ENCODE measurements around the gene CRTAP.
"Not testable (repeated sequence)": the region's sequence is repeated elsewhere in the genome, so short reads cannot be mapped to it uniquely, and the experiment has no call there.

Gene CRTAP
- total RNA-seq: 61.3 to 65.4 reads per million in 2 donors

DNA sequence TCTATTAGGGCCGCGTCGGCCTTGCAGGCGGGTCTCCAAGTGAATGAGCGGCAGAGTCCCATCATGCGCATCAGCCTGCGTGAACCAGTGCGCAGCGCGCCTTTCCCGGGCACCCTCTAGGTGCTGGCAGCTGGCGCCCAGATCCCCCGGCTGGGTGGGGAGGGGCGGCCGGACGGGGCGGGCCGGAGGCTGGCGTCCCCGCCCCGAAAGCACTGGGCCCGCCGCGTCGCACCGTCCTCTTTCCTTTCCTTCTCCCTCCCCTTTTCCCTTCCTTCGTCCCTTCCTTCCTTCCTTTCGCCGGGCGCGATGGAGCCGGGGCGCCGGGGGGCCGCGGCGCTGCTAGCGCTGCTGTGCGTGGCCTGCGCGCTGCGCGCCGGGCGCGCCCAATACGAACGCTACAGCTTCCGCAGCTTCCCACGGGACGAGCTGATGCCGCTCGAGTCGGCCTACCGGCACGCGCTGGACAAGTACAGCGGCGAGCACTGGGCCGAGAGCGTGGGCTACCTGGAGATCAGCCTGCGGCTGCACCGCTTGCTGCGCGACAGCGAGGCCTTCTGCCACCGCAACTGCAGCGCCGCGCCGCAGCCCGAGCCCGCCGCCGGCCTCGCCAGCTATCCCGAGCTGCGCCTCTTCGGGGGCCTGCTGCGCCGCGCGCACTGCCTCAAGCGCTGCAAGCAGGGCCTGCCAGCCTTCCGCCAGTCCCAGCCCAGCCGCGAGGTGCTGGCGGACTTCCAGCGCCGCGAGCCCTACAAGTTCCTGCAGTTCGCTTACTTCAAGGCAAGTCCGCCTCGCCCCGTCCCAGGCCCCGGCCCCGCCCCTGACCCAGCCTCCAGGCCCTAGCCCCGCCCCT, at the start of gene CRTAP:
Gene CRTAP (plus strand): TSS at position 243 of the 850 bp plus-strand sequence. CDS start 64 bp downstream, at position 307.
- peak; percentile 77 for DNase-seq

GRCh38 chr3:33064929-33065328, 48.9 kb upstream of the CRTAP start:
- DNase-seq: no peak

GRCh38 chr3:33067484-33067883, 46.3 kb upstream of the CRTAP start:
- no peak for DNase-seq

DNA sequence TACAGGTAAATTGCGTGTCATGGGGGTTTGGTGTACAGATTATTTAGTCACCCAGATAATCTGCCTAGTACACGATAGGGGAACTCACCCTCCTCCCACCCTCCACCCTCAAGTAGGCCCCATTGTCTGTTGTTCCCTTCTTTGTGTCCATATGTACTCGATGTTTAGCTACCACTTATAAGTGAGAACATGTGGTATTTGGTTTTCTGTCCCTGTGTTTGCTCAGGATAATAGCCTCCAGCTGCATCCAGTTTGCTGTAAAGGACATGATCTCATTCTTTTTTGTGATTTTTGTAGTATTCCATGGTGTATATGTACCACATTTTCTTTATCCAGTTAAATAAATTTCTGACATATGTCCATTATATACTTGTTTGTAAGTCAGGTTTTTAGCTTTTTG, 44.0 kb upstream of the CRTAP start:
- DNase-seq: not testable (repeated sequence)

GRCh38 chr3:33071181-33071580, 42.6 kb upstream of the CRTAP start:
- no peak for DNase-seq

DNA sequence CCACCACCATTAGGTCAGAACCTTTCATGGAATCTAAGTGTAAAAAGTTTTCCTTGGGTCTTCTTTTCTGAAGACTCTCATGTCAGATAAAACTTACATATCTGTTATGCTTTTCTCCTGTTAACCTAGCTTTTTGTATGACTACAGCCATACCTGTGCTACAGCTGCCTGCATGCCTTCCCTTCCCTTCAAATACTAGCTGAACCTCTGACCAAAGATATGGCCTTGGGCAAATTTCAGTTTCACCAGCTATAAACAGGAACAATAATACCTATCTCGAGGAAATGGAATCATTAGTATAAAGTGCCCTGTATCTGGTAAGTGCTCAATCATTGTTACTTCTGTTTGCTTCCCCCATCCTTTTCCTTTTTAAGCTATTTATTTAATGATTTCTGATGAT, 41.9 kb upstream of the CRTAP start:
- no peak for DNase-seq

DNA sequence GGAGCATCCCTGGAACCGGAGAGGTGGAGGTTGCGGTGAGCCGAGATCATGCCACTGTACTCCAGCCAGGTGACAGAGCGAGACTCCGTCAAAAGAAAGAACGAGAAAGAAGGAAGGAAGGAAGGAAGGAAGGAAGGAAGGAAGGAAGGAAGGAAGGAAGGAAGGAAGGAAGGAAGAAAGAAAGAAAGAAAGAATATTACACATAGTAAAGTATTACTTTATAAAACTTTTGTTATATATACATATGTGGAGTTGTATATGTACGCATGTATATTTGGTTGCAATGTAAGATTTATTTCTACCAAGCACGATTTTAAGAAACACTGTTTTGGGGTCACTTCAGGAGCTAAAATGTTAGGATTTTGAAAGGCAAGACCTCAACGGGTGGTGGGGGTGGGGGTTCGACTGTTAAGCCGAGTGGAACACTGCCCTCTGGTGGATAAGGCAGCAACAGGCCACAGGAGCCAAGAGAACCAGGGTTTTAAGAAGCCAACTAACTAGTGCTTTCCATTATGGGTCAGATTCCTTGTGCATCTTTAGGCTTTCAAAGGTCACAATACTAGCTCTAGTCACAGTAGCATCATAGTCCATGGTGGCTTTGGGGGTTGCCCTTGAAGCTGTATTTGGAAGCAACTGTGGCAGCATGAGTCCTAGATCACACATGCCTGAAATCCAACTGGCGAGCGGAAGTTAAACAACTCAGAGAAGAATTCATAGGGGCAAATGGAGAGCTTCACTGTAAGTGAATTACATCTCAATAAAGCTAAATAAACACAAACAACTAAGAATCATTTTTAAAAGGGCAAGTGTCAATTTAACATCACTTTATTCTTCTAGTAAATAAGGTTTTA, 39.4 kb upstream of the CRTAP start:
- DNase-seq: peak; percentile 52

DNA sequence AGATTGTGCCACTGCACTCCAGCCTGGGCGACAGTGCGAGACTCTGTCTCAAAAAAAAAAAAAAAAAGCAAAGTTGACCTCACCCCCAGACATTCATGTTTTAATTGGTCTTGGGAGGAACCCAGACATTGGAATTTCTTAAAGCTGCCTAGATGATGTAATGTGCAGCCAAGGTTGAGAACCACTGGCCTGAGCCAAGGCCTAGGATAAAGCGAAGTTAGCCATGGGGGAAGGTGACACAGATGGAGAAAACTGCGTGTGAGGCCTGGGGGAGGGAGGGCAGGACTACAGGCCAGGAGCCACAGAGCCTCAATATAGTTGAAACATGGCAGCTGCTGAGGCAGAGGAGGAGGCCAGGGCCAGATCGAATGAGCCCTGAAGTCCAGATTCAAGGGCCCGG, 37.8 kb upstream of the CRTAP start:
- no peak for DNase-seq

GRCh38 chr3:33076952-33077351, 36.9 kb upstream of the CRTAP start:
- DNase-seq: no peak

DNA sequence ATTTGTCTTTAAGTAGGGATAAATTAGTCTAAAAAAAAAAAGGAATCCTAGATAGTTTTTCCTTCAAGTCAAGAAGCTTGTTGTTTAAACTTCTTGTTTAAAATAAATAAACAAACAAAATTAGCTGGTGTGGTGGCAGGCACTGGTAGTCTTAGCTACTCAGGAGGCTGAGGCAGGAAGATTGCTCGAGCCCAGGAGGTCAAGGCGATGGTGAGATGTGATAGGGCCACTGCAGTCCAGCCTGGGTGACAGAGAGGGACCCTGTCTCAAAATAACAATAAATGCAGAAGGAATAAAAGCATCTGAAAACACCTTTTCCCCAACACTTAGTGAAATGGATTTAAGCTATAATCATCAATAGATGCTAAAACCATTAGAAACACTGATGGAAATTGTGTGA, 35.8 kb upstream of the CRTAP start:
- no peak for DNase-seq

DNA sequence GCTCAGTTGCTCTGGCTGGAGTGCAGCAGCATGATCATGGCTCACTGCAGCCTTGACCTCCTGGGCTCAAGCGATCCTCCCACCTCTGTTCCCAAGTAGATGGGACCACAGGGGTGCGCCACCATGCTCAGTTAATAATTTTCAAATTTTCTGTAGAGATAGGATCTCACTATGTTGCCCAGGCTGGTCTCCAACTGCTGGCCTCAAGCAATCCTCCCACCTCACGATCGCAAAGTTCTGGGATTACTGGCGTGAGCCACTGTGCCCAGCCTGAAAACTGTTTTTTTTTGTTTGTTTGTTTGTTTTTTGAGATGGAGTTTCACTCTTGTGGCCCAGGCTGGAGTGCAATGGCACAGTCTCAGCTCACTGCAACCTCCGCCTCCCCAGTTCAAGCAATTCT, 34.0 kb upstream of the CRTAP start:
- not testable (repeated sequence) for DNase-seq

DNA sequence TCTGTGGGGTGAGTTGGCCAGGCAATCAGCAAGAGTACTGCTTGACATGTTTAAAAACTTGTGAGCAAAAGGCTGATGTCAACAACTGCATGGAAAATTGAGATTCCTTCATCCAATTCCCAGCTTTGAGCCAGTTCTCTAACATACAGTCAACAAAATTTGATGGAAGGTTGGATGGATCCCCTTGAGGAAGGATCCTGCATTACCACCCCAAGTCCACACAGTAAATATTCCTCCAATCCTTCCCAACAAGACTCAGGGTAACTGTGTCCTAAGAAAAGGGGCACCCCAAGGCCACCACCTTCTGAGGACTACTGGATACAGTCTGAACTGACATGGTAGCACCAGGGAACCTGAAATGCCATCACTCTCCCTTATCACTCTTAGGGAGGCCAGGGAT, 32.0 kb upstream of the CRTAP start:
- DNase-seq: no peak

- DNase-seq: no peak
Measured at GRCh38 chr3:33083958-33084357, 29.9 kb upstream of the CRTAP start.

- no peak for DNase-seq
Measured at GRCh38 chr3:33088691-33089090, 25.1 kb upstream of the CRTAP start.

DNA sequence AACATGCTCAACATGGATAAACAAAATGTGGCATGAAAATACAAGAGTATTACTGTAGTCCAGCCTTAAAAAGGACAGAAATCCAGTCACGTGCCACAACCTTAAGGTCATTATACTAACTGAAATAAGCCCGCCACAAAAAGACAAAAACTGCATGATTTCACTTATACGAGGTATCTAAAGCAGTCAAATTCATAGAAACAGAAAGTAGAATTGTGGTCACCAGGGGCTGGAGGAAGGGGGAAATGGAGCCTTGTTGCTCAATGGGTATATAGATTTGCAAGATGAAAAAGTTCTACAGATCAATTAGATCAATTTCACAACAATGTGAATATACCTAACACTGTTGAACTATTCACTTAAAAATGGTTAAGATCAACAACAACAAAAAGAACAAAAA, 24.3 kb upstream of the CRTAP start:
- no peak for DNase-seq

- no peak for DNase-seq
Measured at GRCh38 chr3:33091746-33092145, 22.1 kb upstream of the CRTAP start.

- no peak for DNase-seq
Measured at GRCh38 chr3:33092496-33093254, 21.1 kb upstream of the CRTAP start.

DNA sequence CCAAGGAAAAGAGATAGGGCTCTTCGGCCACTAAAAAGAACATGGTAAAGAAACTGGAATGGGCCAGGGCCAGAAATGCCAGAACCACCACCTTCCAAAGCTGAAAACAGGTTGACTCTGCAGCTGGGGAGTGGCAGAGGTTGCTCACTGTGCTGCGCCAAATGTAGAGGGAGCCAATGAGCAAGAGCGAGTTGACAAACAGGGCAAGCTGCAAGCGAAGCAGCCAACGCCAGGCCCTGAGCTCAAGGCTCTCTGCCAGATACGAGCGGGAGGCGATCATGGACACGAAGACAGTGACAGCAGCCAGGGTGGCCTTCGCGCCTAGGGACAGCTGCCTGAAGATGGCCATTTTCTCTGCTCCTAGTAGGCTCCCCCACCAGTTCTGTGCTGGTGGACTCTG, 20.0 kb upstream of the CRTAP start:
- DNase-seq: no peak

DNA sequence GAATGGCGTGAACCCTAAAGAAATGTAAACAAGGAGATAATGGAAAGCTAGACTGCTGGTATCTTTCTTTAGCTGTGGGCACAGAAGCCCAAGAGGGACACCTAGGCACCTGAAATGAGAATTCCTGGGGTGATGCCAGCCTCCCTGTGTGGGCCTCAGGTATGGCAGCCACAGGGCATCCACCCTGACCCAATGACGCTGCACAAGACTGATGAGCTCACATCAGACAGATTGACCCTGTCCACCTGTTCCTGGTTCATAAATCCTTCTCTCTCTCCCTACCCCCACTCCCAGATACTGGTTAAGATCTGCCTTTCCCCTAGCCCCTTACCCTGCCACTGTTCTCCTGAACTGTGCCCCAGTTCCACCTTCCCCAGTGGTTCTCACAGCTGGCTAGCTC, 18.4 kb upstream of the CRTAP start:
- DNase-seq: no peak

DNA sequence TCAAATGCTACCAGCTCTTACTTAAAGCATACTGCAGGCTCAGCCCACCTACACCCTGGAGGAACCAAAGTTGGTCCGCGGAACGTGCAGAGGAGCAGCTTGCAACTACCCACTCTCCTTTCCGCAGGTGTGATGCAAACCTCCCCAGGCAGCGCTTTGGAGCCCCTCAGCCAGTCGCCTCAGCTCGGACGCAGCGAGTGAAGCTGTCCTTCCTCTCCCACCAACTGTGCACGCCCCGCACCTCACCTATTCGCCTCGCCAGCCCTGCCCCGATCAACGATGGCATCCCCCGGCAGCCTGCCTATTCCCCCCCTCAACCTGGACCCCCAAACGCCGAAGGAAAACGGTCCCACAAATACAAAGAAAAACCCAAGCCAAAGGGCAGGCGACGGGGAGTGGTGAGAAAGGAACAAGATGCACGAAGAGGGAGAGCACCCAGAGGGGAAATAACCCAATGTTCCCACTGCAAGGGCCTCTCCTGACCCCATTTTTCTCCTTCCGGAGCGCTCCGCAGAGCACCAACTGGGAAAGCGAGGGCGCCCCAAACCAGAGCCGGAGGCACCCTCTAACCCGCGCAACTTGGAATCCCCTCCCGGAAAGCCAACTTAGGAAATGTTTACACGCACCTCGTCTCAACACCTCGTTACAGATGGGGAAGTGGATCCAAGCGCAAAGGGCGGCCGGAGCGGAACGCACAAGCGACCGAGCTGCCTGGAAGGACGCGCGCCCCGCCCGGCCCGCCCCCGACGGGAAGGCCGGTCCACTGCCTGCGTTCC, 17.5 kb upstream of the CRTAP start:
- DNase-seq: peak; percentile 25

- DNase-seq: no peak
Measured at GRCh38 chr3:33099109-33099645, 14.6 kb upstream of the CRTAP start.

GRCh38 chr3:33099701-33100100, 14.1 kb upstream of the CRTAP start:
- DNase-seq: no peak

Data from T-helper 9 cell (primary cell).